ENCODE data around the gene MT1B. TPM values are rescaled to one million over a fixed set of nuclear protein-coding genes. Genes with fewer than 3 reads are reported as not detected.

Gene MT1B
- total and polyA plus RNA-seq, 2 of the 13 experiments (the other 11 are each of a cell fraction or from before 2014, with no cell fraction given), result 0.89 TPM; not detected in 1

GRCh38 chr16:56616608-56617211, 35.0 kb upstream of the MT1B start:
- H3K4me1 ChIP-seq (ENCODE audit: insufficient read depth, low read length), result peaks cover 18% of the 10 kb centered on the region
- H4K20me1 ChIP-seq (ENCODE audit: insufficient read depth, low read length), result no peaks in the 10 kb centered on the region
- no peak overlapping the region for H3K9ac ChIP-seq (ENCODE audit: insufficient read depth, low read depth, low read length)
- H3K9me3 ChIP-seq (ENCODE audit: low read length), result no peaks in the 10 kb centered on the region
- in situ Hi-C loops (cut with HindIII; ENCODE audit: extremely low pct_ligation_motif_present, low pct_unique_long_range_greater_than_20kb), result no loop called here
- H3K27me3 ChIP-seq (ENCODE audit: control insufficient read depth in 1 of 2, insufficient read depth in 2 of 2, low read length in 2 of 2), result peaks cover 11 to 37% of the 10 kb centered on the region in 2 experiments; a peak in 4 of 5 replicates
- no peaks in the 10 kb centered on the region for H3K36me3 ChIP-seq (replicated peaks in 1 of 2; ENCODE audit: control insufficient read depth in 1 of 2, insufficient read depth in 2 of 2, low read length in 2 of 2)
- no peak overlapping the region for H3K4me2 ChIP-seq (ENCODE audit: low read depth, low read length)
- DNase-seq (ENCODE audit: low spot score) (no peak), ATAC-seq (no peak), FAIRE-seq (no peak)
- WGBS (ENCODE audit: low lambda C conversion rate), result 72% methylated on average over 23 of the region's 23 CpGs
- H2AFZ ChIP-seq (ENCODE audit: low read length), result no peak overlapping the region
- ChIA-PET POLR2A (no interaction called here), CTCF (ENCODE audit: low intra/inter-chr PET ratio, low total read pairs) (no interaction called here)
- no peaks in the 10 kb centered on the region for H3K79me2 ChIP-seq (ENCODE audit: insufficient read depth, low read length)
- no TSS peak for BruUV-seq (replicated peaks)
- TF ChIP-seq PRDM15 (CRISPR knock-in tag; IDR thresholded peaks at IDR 0.05) (peak; percentile 59), TMF1 (CRISPR knock-in tag; IDR thresholded peaks at IDR 0.05; ENCODE audit: low read depth) (no peak), GTF3A (CRISPR knock-in tag; conservative IDR thresholded peaks at IDR 0.05) (no peak), FOXJ3 (CRISPR knock-in tag; IDR thresholded peaks at IDR 0.05; ENCODE audit: borderline replicate concordance) (no peak), CEBPB (IDR thresholded peaks at IDR 0.05; ENCODE audit: borderline replicate concordance, low read depth, low read length) (0 out of 2 replicates have a peak, but pooled peaks have one; percentile 12)
- H3K4me3 ChIP-seq (replicated peaks in 1 of 3; ENCODE audit: insufficient read depth in 1 of 3, low read depth in 2 of 3, low read length in 3 of 3), result no peak overlapping the region
- intact Hi-C loops (cut with micrococcal nuclease; ENCODE audit: unreplicated experiment), result no loop called here
- H3K27ac ChIP-seq (ENCODE audit: extremely low read length, insufficient read depth, low read length), result no peak overlapping the region
